Effector CD8-positive, alpha-beta T cell (primary cell): ENCODE data around the gene KRTAP5-10.
"Not testable (repeated sequence)": the region's sequence is repeated elsewhere in the genome, so short reads cannot be mapped to it uniquely, and the experiment has no call there.

Experiments used
- DNase-seq: peaks from one replicate; lab custom pipeline; 2025; lab: John Stamatoyannopoulos, UW

KRTAP5-10 gene

DNA sequence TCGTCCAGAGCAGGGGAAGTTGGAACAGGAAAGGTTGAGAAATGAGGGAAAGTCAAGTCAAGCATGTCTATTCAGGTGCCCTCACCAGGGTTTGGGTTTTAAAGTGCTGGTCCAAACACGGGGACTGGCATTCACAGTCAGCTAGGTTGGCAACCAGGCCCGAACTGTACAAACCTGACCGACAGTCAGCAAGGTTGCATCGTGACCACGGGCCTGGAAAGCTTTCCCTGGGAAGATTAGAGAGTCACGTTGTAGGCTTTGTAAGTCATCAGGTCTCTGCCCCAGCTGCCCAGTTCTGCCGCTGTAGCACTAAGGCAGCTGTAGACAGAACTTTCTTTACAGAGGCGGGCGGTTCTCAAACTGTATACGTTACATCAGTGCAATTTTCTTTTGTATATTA, 7.4 kb downstream of the KRTAP5-10 start:
- DNase-seq, result no peak

DNA sequence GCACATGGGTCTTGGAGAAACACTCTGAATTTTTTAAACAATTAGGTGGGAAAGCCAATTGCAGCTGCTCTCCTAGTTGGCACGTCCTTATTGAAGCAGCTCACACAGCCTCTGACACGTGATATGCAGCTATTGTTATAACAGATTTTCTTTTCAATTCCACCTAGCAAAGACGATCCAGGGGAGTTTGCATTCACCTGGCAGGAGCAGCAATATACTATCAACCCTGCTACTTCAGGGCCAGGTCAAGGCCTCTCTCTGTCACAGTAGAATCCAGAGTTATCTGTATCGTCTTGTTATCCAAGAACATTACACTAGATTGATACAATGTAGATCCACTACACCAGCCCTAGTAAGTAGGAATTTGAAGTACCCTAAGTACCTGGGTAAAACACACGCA, 9.1 kb downstream of the KRTAP5-10 start:
- no peak for DNase-seq

DNA sequence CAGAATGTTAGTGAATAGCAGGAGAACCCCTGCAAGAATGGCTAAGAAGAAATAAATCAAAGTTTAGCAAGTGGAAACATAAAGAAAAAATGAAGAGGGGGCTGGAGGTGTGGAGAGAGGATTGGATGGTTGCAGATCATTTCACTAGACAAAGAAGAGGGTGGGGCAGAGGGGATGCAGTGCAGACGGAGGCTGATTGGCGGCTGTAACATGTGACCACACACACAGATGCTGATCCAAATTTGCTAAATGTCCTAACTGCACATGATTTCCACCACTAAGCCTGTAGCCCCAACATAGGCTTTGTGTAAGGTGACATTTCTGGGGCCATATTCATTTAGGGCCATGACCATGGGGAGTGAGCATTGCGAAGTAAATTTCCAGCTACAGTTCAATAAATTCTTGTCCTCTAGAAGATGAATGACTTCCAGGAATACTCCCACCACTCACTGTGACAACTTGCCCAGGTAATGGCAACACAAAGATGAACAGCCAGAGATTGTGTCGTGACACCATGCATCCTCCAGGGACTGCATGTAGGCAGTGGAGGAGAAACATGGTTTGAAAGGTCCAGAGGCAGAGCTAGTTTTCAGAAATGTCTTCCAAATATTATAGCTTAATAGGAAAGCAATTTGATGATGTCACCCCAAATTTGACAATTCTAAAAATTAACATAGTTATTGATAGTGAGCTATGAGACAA, 10.5 kb downstream of the KRTAP5-10 start:
- DNase-seq, result no peak

DNA sequence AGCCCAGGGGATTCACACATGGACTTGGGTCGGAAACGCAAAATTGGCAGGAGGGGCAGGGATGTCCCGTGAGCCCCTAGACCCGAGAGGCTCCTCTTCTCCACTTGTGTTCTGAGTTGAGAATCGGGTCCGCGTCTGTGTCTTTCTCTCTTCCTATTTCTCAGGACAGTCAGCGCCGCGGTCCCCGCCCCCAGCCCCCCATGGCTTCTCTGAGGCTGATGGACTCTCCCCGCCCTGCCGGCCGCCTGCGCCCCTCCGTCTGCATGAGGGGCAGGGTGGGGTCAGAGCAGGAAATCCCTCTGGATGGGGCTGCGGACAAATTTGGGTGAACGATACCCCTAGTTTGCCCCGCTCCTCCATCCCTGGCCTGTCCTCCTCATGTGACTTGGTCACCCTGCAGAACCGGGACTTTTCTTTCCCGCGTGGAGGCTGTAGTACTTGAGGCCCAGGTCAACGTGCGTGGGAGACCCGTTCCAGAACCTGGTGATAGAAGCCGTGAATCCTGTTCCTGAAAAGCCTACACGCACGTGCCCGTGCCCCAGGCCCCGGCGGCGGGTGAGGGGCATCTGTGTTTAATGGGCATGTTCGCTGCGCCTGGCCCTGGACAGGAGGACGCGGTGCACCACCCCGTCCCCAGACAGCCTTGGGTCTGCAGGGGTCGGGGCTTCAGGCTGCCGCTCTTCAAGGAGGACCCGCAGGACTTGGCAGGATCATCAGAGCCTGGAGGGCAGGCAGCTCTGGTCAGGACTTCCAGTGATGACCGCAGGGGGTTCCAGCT, 11.5 kb downstream of the KRTAP5-10 start:
- DNase-seq, result not testable (repeated sequence)

DNA sequence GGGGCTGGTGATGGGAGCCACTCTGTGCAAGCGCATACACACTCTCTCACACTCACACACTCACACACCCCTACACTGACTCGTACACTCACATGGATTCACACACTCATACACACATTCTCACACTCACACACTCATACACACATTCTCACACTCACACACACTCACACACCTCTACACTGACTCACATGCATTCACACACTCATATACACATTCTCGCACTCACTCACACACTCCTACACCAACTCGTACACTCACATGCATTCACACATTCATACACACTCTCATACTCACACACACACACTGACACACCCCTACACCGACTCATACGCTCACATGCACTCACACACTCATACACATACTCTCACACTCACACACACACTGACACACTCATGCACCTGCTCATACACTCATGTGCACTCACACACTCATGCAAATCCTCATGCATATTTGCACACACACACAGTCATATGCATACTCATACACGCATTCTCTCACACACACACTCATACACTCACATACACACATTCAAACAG, 12.2 kb downstream of the KRTAP5-10 start:
- DNase-seq, result no peak

DNA sequence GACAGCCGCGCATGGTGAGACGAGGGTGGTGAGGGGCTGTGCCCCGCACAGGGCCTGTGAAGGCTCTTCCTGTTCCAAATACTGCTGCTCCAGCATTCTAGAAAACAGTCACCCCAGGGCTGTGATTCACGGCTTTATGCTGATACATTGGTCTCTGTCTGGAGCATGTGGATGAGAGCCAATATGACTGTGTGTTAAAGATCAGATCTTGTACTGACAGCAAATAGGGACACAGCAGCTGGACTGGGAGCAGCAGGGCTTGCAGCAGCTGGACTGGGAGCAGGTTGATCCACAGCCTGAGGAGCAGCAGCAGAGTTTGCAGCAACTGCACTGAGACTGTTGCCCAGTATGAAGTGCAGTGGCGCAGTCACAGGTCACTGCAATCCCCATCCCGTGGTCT, 14.2 kb downstream of the KRTAP5-10 start:
- DNase-seq, result not testable (repeated sequence)

DNA sequence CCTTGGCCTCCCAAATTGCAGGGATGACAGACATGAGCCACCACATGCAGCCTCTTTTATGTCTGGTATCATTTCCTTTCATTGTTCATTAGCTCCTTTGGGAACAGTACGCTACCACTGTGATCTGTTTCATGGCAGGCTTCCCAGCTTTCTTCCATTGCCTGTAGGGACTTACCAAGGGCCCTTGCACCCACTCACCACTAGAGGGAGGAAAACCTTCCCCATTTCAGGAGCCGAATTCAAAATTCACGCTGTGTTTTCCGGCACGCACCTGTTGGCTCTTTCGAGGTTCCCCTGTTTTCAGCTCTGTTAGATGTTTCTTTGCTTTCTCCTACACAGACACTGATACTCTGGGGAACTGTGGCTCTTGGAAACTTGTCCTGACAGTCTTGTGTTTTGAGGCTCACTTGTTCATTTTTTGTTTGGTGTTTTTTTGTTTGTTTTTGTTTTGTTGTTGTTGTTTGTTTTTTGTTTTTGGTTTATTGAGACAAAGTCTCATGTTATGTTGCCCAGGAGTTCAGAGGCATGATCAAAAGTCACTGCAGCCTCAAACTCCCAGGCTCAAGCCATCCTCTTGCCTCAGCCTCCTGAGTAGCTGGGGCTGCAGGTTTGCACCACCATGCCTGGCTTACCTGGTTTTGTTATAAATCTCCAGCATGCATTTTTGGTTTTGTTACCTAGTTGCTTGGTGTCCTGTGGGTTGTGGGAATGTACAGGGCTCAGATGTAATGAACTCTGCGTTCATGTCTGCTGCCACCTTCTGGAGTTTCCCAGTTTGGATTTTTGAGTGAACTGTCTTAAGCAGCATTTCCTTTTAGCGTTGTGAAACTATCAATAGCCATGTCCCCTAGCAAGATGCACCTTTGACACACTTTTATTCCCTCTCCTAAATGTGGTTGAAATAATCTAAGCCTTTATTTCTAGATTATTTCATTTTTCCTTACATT, 15.0 kb downstream of the KRTAP5-10 start:
- no peak for DNase-seq

DNA sequence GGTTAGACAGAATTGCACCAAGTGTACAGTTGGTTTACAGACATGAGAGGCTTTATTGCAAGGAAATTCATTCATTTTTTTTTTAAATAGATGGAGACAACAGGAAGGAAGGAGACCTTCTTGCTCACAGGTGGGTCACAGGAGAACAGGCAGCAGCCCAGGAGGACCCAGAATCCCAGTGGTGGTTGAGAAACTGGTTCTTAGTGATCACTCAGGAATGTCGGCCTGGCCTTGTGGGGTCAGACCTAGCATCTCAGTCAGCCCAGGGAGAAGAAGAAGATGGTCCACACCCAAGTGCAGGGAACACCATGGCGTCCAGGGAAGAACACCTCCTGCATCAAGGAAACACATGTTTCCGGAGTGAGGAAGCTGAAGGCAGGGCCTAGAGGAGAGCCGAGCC, 16.5 kb downstream of the KRTAP5-10 start:
- no peak for DNase-seq

DNA sequence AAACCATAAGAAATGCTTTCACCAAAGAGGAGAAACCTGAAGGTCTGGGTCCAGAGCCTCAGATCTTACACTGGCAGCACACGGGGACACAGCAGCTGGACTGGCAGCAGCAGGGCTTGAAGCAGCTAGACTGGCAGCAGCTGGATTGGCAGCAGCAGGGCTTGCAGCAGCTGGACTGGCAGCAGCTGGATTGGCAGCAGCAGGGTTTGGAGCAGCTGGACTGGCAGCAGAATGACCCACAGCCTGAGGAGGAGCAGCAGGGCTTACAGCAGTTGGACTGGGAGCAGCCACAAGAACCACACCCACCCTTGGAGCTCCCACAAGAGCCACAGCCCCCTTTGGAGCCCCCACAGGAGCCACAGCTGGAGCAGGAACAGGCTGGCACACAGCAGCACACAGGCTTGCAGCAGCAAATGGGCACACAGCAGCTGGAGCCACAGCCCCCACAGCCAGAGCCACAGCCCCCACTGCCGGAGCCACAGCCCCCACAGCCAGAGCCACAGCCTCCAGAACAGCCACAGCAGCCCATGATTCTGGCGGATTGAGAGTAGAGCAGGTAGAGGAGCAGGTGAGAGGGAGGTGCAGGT, 17.0 kb downstream of the KRTAP5-10 start, which contains the start of gene KRTAP5-11:
Gene KRTAP5-11, minus strand, starts transcription at position 567 of the 587 bp plus-strand sequence. Its CDS starts 38 bp downstream, at position 529.
- DNase-seq, result no peak

DNA sequence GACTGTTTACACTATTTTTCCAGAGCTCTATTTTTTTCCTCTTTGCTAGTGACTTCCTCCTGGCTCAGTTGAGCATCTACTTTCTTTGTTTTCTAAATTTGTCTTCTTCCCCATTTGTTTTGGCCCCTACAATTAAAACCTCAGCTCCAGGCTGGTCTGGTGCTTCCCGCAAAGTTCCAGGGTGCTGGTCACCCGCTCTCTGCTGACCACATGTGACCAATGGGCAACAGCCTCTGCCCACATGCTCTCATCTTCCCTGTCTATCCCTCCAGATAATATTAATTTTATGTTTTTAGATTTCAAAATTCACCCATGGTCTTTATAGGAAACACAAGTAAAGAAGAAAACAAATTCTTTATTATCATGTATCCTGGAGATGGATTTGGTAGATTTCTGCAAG, 17.6 kb downstream of the KRTAP5-10 start:
- not testable (repeated sequence) for DNase-seq

DNA sequence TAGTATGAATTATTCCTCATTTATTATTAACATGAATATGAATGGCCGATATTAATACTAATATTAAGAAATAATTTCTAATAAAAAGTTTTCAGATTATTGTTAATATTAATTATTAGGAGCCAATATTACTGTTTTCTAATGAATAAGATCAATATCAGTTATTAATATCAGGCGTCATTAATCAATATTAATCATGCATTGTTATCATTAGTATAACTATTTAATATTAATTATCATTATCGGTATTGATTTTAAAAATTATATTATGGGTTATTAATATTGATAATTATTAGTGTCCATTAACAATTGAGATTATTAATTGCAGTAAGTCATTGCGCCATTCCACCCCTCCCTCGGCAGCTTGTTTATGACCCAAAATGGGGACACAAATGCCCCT, 20.3 kb downstream of the KRTAP5-10 start:
- not testable (repeated sequence) for DNase-seq

DNA sequence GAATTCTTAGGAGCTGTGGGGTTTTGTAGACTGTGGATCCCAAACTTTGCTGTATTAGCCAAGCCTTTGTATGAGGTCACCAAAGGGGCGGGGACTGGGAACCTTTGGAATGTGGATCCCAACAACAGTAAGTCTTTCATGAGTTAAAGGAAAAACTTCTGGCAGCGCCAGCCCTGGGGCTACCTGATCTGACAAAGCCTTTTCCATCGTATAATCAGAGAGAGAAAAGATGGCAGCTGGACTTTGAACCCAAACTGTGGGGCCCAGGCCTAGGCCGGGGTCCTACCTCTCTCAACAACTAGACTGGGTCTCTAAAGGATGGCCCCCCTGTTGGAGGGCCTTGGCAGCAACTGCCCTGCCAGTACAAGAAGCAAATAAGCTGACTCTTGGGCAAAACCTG, 23.0 kb downstream of the KRTAP5-10 start:
- not testable (repeated sequence) for DNase-seq

DNA sequence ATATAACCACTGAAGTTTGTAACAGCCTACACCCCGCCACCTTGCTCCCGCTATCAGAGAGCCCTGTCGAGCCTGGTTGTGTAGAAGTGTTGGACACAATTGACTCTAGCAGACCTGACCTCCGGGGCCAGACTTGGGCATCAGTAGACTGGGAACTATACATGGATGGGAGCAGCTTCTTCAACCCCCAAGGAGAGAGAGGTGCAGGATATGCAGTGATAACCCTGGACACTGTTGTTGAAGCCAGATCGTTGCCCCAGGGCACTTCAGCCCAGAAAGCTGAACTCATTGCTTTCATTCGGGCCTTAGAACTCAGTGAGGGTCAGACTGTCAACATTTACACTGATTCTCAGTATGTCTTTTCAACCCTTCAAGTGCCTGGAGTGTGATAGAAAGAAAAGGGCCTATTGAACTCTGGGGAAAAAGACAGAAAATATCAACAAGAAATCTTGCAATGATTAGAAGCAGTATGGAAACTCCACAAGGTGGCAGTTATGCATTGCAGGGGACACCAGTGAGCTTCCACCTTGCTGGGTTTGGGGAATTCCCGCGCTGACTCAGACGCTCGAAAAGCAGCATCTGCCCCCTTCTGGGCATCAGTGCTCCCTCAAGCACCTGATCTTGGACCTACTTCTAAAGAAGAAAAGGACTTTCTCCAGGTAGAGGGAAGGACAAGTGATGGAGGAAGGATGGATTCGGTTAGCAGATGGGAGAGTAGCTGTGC, 23.6 kb downstream of the KRTAP5-10 start:
- DNase-seq, result not testable (repeated sequence)

DNA sequence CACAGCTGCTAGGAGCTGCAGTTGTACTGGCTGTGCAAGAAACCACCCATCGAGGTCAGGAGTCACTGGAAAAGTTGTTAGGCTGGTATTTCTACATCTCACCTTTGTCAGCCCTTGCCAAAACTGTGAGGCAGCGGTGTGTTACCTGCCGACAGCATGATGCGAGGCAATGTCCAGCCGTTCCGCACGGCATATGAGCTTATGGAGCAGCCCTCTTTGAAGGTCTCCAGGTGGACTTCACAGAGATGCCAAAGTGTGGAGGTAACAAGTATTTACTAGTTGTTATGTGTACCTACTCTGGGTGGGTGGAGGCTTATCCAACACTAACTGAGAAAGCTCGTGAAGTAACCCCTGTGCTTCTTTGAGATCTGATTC, 24.2 kb downstream of the KRTAP5-10 start:
- DNase-seq, result not testable (repeated sequence)

DNA sequence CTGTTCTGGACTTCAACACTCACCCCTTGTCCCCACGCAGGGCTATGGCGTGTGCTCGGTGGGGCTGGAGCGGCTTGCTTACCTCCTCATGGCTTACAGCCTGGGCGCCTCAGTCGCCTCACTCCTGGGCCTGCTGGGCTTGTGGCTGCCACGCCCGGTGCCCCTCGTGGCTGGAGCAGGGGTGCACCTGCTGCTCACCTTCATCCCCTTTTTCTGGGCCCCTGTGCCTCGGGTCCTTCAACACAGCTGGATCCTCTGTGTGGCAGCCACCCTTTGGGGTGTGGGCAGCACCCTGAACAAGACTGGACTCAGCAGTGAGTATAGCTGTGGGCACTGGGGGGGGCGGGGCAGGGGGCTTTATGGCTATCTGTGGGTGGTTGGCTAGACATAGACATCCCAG, 37.9 kb downstream of the KRTAP5-10 start:
- not testable (repeated sequence) for DNase-seq

DNA sequence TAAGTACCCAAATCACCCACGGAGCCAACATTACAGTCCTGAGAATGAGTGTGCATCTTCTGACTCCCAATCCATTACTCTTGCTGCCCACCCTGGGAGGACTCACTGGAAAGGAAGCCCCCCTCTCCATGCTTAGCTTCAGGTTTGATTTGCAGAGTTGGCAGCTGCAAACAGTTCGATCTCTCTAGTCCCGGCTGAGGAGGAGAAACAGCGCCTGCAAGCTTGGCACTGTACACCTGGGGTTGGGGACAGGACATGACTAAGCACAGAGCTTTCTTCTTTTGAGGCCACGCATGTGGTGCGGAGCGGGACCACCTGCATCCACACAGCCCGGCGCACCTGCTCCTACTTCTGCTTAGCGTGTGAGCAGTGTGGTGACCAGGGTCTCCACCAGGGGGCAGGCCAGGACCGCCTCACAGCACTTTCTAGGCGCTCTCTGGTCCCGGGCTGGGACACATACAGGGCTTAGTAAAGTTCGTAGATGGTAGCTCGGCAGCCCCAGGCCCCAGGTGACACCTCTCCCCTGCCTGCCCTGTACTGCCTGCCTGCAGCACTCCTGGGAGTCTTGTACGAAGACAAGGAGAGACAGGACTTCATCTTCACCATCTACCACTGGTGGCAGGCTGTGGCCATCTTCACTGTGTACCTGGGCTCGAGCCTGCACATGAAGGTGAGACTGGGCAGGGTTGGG, 39.6 kb downstream of the KRTAP5-10 start:
- DNase-seq, result not testable (repeated sequence)

DNA sequence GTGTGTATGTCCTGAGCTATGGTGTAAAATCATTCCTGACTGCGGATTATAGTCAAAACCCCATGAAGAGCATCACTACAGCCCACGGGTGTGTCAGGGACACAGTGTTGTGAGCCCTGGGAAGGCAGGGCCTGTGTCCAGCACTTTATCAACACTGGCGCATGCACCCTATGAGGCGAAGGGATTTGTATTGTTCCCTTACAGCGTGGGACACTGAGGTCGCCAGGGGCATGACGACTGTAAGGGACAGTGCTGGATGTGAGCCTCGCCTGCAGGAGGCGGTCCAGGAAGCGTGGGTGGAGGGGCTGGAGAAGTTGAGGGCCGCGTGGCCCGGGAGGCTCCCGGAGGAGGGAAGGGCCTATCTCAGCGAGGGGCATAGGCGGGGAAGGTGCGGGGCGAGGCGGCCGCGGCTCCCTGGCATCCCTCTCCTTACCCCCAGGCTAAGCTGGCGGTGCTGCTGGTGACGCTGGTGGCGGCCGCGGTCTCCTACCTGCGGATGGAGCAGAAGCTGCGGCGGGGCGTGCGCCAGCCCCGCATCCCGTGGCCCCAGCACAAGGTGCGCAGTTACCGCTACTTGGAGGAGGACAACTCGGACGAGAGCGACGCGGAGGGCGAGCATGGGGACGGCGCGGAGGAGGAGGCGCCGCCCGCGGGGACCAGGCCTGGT, 41.6 kb downstream of the KRTAP5-10 start:
- not testable (repeated sequence) for DNase-seq

DNA sequence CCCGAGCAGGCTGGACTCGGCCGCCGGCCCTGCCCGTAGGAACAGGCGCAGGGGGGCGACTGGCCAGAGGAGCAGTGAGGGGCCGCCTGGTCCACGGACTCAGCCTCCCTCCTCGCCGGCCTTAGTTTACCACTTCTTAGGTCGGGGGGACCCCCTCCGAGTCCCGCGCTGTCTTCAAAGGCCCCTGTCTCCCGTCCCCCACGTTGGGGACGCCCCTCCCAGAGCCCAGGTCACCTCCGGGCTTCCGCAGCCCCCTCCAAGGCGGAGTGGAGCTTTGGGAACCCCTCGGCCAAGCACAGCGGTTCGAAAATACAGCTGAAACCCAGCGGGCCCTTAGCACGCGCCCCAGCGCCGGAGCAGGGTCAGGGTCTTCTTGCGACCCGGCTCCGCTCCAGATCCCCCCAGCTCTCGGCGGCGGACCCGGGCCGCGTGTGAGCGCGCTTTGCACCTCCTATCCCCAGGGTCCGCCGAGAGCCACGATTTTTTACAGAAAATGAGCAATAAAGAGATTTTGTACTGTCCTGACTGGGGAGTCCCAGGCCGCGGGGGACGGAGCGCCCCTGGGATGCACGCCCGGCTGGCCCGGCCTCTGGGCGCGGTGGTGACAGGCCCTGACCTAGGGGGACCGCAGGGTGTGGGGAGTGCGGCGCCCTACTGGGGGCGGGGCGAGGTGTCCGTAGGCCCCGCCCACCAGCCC, 42.3 kb downstream of the KRTAP5-10 start:
- DNase-seq, result not testable (repeated sequence)

DNA sequence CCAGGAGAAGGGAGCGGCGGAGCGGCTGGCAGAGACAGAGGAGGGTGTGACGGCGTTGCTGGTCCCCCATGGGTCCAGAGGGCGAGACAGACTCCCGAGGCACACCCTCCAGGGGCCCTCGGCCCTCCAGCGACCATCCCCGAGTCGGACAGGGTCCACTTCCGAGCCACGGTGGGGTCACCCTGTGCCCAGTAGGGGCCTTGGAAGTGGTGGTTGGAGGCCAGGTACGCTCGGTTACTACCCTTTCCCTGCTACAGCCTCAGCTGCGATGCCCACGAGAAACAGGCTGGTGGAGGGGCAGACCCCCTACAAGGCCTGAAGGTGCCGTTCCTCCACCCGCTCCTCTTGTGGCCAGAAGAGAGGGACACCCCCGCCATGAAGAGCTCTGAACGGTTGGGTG, 42.9 kb downstream of the KRTAP5-10 start:
- DNase-seq, result not testable (repeated sequence)
